ENCODE results near the gene PRPS1.

DNA sequence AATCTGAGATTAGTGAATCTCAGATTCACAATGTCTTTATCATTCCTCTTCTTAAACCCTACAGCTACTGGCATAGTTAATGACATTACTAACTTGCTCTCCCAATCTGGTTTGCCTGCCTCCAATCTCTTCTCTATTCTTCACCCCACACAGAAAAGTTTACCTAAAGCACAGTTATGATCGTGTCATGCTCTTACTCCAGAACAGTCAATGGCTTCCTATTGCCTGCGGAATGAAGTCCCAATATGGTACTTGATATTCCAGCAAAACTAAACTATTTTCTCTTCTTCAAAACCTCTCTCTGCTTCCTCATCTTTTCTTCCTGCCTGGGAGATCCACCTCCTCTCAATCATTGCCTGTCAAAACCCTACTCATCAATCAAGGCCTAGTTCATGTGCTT lies 3.4 kb upstream of the PRPS1 start:
- TF ChIP-seq EZH2 (IDR thresholded peaks at IDR 0.05; ENCODE audit: low read length): no peak
- TF ChIP-seq, protein P1, sequence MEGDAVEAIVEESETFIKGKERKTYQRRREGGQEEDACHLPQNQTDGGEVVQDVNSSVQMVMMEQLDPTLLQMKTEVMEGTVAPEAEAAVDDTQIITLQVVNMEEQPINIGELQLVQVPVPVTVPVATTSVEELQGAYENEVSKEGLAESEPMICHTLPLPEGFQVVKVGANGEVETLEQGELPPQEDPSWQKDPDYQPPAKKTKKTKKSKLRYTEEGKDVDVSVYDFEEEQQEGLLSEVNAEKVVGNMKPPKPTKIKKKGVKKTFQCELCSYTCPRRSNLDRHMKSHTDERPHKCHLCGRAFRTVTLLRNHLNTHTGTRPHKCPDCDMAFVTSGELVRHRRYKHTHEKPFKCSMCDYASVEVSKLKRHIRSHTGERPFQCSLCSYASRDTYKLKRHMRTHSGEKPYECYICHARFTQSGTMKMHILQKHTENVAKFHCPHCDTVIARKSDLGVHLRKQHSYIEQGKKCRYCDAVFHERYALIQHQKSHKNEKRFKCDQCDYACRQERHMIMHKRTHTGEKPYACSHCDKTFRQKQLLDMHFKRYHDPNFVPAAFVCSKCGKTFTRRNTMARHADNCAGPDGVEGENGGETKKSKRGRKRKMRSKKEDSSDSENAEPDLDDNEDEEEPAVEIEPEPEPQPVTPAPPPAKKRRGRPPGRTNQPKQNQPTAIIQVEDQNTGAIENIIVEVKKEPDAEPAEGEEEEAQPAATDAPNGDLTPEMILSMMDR (optimal IDR thresholded peaks at IDR 0.05 in 1 of 3, IDR thresholded peaks at IDR 0.05 in 1 of 3, conservative IDR thresholded peaks at IDR 0.05 in 1 of 3; ENCODE audit: extremely low read depth in 1 of 3, insufficient read depth in 2 of 3, low read length in 3 of 3): no peak
